Prostate gland (tissue), 2 donors: ENCODE measurements around the gene PIP5K1B.

Source experiments
- POLR2A ChIP-seq: fragments of 450-650 bp; IDR thresholded peaks from one replicate; pipeline ENCODE4 v1.6.1; 2016; ENCODE audit warnings: antibody characterized with exemption, mild to moderate bottlenecking
- TF ChIP-seq, protein P1 (sequence below), 4 experiments: fragments of 200-600 bp in 2 of 4; fragments of 450-650 bp in 2 of 4; sonication (generic) in 2 of 4; IDR thresholded peaks; 1 replicate in 3 of 4; 2 replicates in 1 of 4; pipeline ENCODE4 v1.5.1; 2016 to 2019; ENCODE audit warnings: antibody characterized with exemption in 4 of 4, mild to moderate bottlenecking in 2 of 4, moderate library complexity in 2 of 4

DNA sequence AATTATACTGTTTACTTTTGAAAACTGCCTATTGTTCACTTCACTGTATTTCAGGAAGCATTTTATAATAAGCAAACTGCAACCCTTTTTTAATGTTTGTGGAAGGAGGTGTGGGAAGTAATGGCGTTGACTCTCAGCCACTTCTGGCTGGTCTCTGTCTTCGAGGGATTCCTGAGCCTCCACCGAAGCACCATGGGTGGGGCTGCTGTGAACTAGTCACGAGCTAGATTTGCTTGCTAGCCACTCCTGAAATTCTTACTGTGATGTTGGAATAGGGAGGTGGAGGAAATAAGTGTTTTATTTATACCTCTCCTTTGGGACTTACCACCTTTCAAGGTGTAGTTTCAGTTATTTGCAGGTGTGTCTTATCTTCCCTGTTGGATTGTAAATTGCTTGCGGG lies 26.8 kb downstream of the PIP5K1B start:
- TF ChIP-seq, protein P1, sequence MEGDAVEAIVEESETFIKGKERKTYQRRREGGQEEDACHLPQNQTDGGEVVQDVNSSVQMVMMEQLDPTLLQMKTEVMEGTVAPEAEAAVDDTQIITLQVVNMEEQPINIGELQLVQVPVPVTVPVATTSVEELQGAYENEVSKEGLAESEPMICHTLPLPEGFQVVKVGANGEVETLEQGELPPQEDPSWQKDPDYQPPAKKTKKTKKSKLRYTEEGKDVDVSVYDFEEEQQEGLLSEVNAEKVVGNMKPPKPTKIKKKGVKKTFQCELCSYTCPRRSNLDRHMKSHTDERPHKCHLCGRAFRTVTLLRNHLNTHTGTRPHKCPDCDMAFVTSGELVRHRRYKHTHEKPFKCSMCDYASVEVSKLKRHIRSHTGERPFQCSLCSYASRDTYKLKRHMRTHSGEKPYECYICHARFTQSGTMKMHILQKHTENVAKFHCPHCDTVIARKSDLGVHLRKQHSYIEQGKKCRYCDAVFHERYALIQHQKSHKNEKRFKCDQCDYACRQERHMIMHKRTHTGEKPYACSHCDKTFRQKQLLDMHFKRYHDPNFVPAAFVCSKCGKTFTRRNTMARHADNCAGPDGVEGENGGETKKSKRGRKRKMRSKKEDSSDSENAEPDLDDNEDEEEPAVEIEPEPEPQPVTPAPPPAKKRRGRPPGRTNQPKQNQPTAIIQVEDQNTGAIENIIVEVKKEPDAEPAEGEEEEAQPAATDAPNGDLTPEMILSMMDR (IDR thresholded peaks at IDR 0.05), result no peak
- no peak for TF ChIP-seq POLR2A
